Activated CD4-positive, CD25-positive, alpha-beta regulatory T cell treated with anti-CD3 and anti-CD28 coated beads, Interleukin-2, amount 50 U/mL, for 16 hours (primary cell): ENCODE data around the gene STARD10.

Source experiments
- DNase-seq: peaks from one replicate; pipeline ENCODE4 v3.0.0-alpha.2; 2020; ENCODE audit warnings: low read depth, low spot score

STARD10 gene

DNA sequence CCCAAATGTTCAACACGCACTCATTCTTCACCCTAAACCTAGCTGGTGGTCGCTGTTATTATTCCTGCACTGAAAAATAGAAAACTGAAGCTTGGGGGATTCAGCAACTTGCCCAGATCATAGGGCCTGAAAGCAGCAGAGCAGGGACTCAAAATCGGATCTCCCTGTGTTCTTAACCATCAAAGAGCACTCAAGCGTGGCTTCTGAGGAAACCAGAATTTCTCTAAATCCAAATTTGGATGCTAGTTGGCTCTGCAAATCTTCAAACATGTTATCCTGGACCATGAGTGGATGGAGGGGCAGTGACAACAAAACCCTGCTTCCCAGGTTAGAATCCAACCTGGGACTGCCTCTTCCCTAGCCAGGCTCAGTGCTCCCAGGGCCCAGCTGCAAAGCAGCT is 30.0 kb downstream of the STARD10 start:
- no peak for DNase-seq

DNA sequence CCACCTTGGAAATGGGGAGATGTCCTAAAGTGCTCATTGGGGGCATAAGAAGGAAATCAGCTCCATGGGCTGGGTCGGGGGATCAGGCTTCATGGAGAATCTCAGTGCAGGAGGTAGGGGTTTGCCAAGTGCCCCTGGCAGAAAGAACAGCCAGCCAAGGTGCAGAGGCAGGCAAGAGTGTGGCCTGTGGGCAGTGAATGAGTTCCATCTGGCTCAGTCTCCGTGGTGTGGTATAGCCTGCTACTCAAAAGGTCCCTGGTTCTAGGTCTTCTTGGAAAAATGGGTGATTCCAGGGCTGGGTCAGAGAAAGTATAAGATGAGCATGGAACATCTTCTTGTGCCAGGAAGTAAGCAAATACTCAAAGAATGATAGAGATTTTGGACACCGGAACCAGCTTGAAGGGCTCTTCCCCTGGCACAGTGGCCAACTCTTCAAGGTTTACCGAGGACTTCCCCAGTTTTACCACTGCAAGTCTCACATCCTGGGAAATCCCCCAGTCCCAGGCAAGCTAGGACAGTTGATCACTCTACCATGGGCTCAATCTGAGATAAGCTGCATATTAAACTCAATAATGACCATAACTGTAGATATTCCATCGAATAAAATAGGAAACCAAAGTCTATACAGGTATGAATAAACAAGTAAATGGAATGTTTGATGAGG is 31.1 kb downstream of the STARD10 start:
- DNase-seq, result no peak

GRCh38 chr11:72760539-72761405 is 33.1 kb downstream of the STARD10 start:
- DNase-seq, result no peak

DNA sequence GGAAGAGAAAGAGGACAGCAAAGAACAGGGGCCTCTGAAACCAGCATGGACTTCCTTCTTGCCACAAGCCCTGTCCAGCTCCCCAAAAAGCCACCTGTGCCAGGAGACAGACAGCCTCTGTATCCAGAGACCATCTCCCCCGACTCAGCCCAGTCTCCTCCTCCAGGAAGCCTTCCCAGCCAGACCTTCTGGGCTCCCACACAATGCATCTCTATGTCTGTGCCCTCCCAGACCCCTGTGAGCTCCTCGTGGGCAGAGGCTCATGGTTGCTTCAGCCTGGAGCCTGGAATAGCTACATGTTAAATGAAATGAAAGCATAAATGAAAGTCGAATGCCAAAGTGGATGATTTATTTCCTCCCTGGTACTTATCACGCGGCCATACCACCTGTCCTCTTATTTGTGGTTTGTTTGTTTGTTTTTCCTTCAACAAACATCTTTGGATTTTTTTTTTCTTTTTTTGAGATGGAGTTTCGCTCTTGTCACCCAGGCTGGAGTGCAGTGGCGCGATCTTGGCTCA is 34.3 kb downstream of the STARD10 start:
- DNase-seq, result no peak

DNA sequence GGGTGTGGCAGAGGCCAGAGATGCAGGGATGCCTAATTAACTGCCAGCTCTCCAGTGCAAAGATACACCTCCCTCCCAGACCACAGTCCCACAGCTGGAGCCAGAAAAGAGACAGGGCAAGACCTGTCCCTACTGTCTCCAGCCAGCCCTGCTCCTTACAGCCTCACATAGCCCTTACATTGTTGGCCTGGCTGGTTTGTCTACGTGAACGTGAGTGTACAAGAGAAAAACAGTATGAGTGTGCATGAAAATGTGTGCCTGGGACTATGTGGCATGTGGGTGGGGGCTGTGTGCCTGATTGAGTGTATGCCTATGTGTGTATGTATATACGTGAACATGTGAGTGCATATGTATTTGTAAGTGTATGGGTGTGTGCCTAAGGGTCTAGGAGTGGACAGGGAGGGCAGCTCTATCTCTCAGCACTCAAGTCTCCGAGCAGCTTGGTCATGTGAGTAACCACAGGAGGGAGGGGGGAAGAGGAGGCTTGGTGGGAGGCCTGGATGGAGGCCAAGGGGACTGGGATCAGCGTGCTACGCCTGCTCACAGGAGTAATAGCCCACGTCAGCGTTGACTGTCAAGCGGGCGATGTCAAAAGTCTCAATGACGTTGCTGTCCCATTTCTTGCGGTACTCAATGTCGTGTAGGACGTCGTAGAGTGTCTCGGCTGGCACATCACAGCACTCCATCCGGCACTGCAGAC is 35.0 kb downstream of the STARD10 start:
- DNase-seq, result no peak

DNA sequence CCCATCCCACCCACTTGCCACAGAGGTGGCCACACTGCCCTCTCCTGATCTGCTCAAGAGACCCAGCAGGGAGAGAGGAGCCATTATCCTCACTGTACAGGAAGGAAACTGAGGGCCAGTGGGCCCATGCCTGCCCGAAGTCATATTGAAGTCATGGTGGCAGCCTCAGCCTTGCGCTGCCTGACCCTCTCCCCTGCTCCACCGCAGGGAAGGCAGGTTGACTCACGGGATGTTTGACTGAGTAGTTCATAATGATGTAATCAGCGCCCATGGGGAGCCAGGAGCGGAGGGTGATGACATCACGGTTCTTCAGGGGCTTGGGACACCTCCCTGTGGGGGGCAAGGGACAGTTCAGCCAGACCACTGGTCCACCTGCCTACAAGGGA is 35.5 kb downstream of the STARD10 start:
- no peak for DNase-seq

DNA sequence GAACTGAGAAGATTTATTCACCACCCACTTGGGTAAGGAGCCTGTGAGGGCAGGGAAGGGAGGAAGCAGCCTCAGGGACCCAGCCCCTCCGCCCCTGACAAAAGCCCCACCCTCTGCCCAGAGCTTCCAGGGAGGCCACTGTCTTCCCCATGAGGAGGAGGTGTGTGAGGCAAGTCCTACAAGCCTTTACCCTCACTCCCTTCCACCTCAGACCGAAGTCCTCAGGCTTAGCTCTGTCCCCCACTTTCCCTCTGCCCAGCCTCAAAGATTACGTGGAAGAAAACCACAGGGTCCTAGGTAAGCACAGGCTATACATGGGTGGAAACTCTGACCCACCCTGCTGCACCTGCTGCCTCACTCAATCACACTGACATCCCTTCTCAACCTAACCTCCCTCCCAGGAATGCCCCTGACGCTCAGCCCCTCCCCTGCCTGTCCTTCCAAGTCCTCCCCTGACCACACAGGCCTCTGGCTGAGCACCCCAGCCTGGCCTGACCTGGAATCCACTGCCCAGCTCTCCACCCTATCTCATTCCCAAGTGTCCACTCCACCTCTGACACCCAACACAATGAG is 38.0 kb downstream of the STARD10 start:
- no peak for DNase-seq

GRCh38 chr11:72754544-72755155 is 39.2 kb downstream of the STARD10 start:
- DNase-seq, result no peak

DNA sequence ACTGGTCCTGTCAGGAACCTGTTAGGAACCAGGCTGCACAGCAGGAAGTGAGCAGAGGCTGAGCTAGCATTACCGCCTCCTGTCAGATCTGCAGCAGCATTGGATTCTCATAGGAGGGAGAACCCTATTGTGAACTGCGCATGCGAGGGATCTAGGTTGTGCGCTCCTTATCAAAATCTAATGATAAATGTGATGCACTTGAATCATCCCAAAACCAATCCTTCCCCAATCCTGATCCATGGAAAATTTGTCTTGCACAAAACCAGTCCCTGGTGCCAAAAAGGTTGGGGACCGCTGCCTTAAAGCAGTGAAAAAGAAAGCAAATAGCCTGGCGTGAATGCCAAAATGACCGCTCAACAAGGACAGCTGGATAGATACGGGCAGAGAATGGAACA is 39.7 kb downstream of the STARD10 start:
- no peak for DNase-seq

- DNase-seq, result no peak
Measured at GRCh38 chr11:72753341-72754148, 40.3 kb downstream of the STARD10 start.

GRCh38 chr11:72752088-72752914 is 41.5 kb downstream of the STARD10 start, which contains the start of gene ARAP1:
ARAP1 (minus strand) TSS chr11:72752408; CDS start chr11:72727128, 25,280 bp downstream.
- DNase-seq, result peak; percentile 66

GRCh38 chr11:72751116-72752087 is 42.4 kb downstream of the STARD10 start:
- no peak for DNase-seq

DNA sequence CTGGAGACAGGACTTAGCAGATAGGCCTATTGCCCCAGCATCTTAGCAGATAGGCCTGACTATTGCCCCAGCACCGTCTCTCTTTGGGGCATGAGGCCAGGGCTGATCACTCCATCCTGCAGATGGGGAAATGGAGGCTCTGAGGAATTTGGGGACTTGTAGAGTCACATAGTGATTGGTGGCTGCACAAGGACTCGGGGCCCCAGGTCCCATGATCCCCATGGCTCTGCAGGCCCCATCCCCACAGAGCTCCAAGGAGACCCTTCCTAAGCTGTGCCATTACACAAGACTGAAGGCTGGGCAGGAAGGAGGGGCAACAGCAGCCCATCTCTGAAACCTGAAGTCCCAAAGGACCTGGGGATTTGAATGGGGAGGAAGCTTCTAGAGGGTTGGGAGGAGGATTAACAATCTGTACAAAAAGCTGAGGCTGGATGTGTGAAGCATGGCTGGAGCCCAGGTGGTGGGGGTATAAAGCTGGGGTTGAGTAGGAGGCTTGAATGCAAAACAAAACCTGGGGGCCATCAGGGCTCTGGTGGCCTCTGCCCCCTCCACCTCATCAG is 43.2 kb downstream of the STARD10 start:
- DNase-seq, result no peak

DNA sequence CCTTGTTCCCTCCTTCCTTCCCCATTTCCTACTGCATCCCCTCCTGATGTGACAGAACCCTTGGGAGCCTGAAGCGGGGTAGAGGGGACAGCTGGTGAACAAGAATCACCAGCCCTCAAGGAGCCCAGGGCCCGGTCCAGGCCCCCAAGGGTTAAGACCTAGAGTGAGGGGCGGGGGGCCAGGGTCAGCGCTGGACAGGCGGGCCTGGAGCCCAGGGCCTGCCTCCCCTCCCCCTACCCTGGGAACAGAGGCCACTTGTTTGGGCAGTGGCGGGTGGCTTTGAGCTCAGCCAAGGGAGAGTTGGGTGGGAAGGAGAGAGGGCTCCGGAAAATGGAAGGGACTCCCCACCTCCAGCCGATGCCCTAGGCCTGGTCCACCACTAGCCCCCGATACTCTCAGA is 43.8 kb downstream of the STARD10 start:
- no peak for DNase-seq

- DNase-seq, result no peak
Measured at GRCh38 chr11:72747289-72747855, 46.5 kb downstream of the STARD10 start.

GRCh38 chr11:72746821-72747220 is 47.0 kb downstream of the STARD10 start:
- DNase-seq, result no peak

- no peak for DNase-seq
Measured at GRCh38 chr11:72745925-72746550, 47.8 kb downstream of the STARD10 start.
